ENCODE data around the gene MAP1S.

The MAP1S gene

GRCh38 chr19:17764348-17764747, 45.1 kb downstream of the MAP1S start:
- Histone ChIP-seq H3K79me2 (ENCODE audit: control insufficient read depth, insufficient read depth, low read length, poor library complexity) (no peaks in the 10 kb centered on the region), H2AFZ (ENCODE audit: insufficient read depth, low read length, poor library complexity) (no peak overlapping the region), H3K4me3 (ENCODE audit: low read depth, low read length) (no peak overlapping the region), H3K27me3 (ENCODE audit: insufficient read depth, low read length) (no peaks in the 10 kb centered on the region), H3K18ac (ENCODE audit: low read length) (no peak overlapping the region), H2BK120ac (ENCODE audit: insufficient read depth, low read length, poor library complexity) (no peak overlapping the region), H3K27ac (ENCODE audit: low read depth, low read length) (no peak overlapping the region), H3K36me3 (ENCODE audit: control insufficient read depth in 1 of 2, insufficient read depth in 2 of 2, low read length in 2 of 2) (no peaks in the 10 kb centered on the region), H3K23ac (ENCODE audit: low read length) (no peak overlapping the region), H4K8ac (ENCODE audit: low read depth, low read length) (no peak overlapping the region), H3K4me2 (ENCODE audit: low read length) (no peak overlapping the region), H3K14ac (ENCODE audit: low read length) (no peak overlapping the region), H4K12ac (ENCODE audit: low read depth, low read length) (no peak overlapping the region), H3K9ac (ENCODE audit: low read length) (no peak overlapping the region), H3K4ac (ENCODE audit: low read depth, low read length) (no peak overlapping the region), H3K79me1 (ENCODE audit: low read length) (no peaks in the 10 kb centered on the region), H2BK5ac (ENCODE audit: low read depth, low read length, poor library complexity) (no peak overlapping the region), H3K4me1 (ENCODE audit: control insufficient read depth in 1 of 2, insufficient read depth in 2 of 2, low read length in 2 of 2) (no peaks in the 10 kb centered on the region), H4K91ac (ENCODE audit: low read depth, low read length) (no peak overlapping the region), H2AK5ac (ENCODE audit: low read length) (no peak overlapping the region), H3K9me3 (ENCODE audit: insufficient read depth, low read depth, low read length) (peaks cover 2% of the 10 kb centered on the region), H2BK12ac (ENCODE audit: low read length) (no peak overlapping the region)
- DNase-seq: no peak
- no CpG with 5 or more reads among the region's 7 CpGs for WGBS (ENCODE audit: extremely low coverage, insufficient coverage, insufficient read length)

GRCh38 chr19:17765069-17765618, 45.9 kb downstream of the MAP1S start:
- H3K36me3 ChIP-seq (ENCODE audit: control insufficient read depth in 1 of 2, insufficient read depth in 2 of 2, low read length in 2 of 2): no peaks in the 10 kb centered on the region
- H3K9me3 ChIP-seq (ENCODE audit: insufficient read depth, low read depth, low read length): peaks cover 2% of the 10 kb centered on the region
- H3K27ac ChIP-seq (ENCODE audit: low read depth, low read length): no peak overlapping the region
- H3K4me1 ChIP-seq (ENCODE audit: control insufficient read depth in 1 of 2, insufficient read depth in 2 of 2, low read length in 2 of 2): no peaks in the 10 kb centered on the region
- no peak overlapping the region for H2AFZ ChIP-seq (ENCODE audit: insufficient read depth, low read length, poor library complexity)
- H3K4ac ChIP-seq (ENCODE audit: low read depth, low read length): no peak overlapping the region
- H3K18ac ChIP-seq (ENCODE audit: low read length): no peak overlapping the region
- no CpG with 5 or more reads among the region's 12 CpGs for WGBS (ENCODE audit: extremely low coverage, insufficient coverage, insufficient read length)
- no peak overlapping the region for H3K9ac ChIP-seq (ENCODE audit: low read length)
- H3K79me2 ChIP-seq (ENCODE audit: control insufficient read depth, insufficient read depth, low read length, poor library complexity): no peaks in the 10 kb centered on the region
- H2BK120ac ChIP-seq (ENCODE audit: insufficient read depth, low read length, poor library complexity): no peak overlapping the region
- H4K8ac ChIP-seq (ENCODE audit: low read depth, low read length): no peak overlapping the region
- no peak overlapping the region for H2AK5ac ChIP-seq (ENCODE audit: low read length)
- H2BK5ac ChIP-seq (ENCODE audit: low read depth, low read length, poor library complexity): no peak overlapping the region
- no peak overlapping the region for H3K14ac ChIP-seq (ENCODE audit: low read length)
- no peak overlapping the region for H4K12ac ChIP-seq (ENCODE audit: low read depth, low read length)
- H3K4me3 ChIP-seq (ENCODE audit: low read depth, low read length): no peak overlapping the region
- no peak overlapping the region for H2BK12ac ChIP-seq (ENCODE audit: low read length)
- no peaks in the 10 kb centered on the region for H3K27me3 ChIP-seq (ENCODE audit: insufficient read depth, low read length)
- DNase-seq: peak in 1 of 2 donors; percentile 18
- no peak overlapping the region for H4K91ac ChIP-seq (ENCODE audit: low read depth, low read length)
- no peak overlapping the region for H3K4me2 ChIP-seq (ENCODE audit: low read length)
- no peaks in the 10 kb centered on the region for H3K79me1 ChIP-seq (ENCODE audit: low read length)
- no peak overlapping the region for H3K23ac ChIP-seq (ENCODE audit: low read length)

GRCh38 chr19:17766543-17767131, 47.4 kb downstream of the MAP1S start:
- Histone ChIP-seq H4K8ac (ENCODE audit: low read depth, low read length) (peak overlapping the region; percentile 44), H3K4me1 (ENCODE audit: control insufficient read depth in 1 of 2, insufficient read depth in 2 of 2, low read length in 2 of 2) (no peaks in the 10 kb centered on the region), H2BK12ac (ENCODE audit: low read length) (no peak overlapping the region), H2BK5ac (ENCODE audit: low read depth, low read length, poor library complexity) (no peak overlapping the region), H4K12ac (ENCODE audit: low read depth, low read length) (no peak overlapping the region), H3K4ac (ENCODE audit: low read depth, low read length) (no peak overlapping the region), H3K23ac (ENCODE audit: low read length) (no peak overlapping the region), H3K27ac (ENCODE audit: low read depth, low read length) (no peak overlapping the region), H3K36me3 (ENCODE audit: control insufficient read depth in 1 of 2, insufficient read depth in 2 of 2, low read length in 2 of 2) (no peaks in the 10 kb centered on the region), H3K79me2 (ENCODE audit: control insufficient read depth, insufficient read depth, low read length, poor library complexity) (no peaks in the 10 kb centered on the region), H2BK120ac (ENCODE audit: insufficient read depth, low read length, poor library complexity) (no peak overlapping the region), H3K9me3 (ENCODE audit: insufficient read depth, low read depth, low read length) (peaks cover 2% of the 10 kb centered on the region), H2AK5ac (ENCODE audit: low read length) (no peak overlapping the region), H3K18ac (ENCODE audit: low read length) (no peak overlapping the region), H3K27me3 (ENCODE audit: insufficient read depth, low read length) (no peaks in the 10 kb centered on the region), H3K4me3 (ENCODE audit: low read depth, low read length) (no peak overlapping the region), H3K79me1 (ENCODE audit: low read length) (no peaks in the 10 kb centered on the region), H4K91ac (ENCODE audit: low read depth, low read length) (no peak overlapping the region), H3K4me2 (ENCODE audit: low read length) (peak overlapping the region; percentile 43), H3K14ac (ENCODE audit: low read length) (no peak overlapping the region), H3K9ac (ENCODE audit: low read length) (no peak overlapping the region), H2AFZ (ENCODE audit: insufficient read depth, low read length, poor library complexity) (no peak overlapping the region)
- no CpG with 5 or more reads among the region's 29 CpGs for whole genome bisulfite sequencing (ENCODE audit: extremely low coverage, insufficient coverage, insufficient read length)
- peak; percentile 76 to 91 for DNase-seq

GRCh38 chr19:17767559-17767958, 48.3 kb downstream of the MAP1S start:
- WGBS (ENCODE audit: extremely low coverage, insufficient coverage, insufficient read length): no CpG with 5 or more reads among the region's 1 CpG

More at GRCh38 chr19:17767559-17767958, 48.3 kb downstream of the MAP1S start:
- Histone ChIP-seq H3K4ac (ENCODE audit: low read depth, low read length) (no peak overlapping the region), H3K9ac (ENCODE audit: low read length) (no peak overlapping the region), H4K91ac (ENCODE audit: low read depth, low read length) (no peak overlapping the region), H2BK120ac (ENCODE audit: insufficient read depth, low read length, poor library complexity) (no peak overlapping the region), H3K23ac (ENCODE audit: low read length) (no peak overlapping the region), H3K27ac (ENCODE audit: low read depth, low read length) (no peak overlapping the region), H3K79me1 (ENCODE audit: low read length) (no peaks in the 10 kb centered on the region), H3K4me2 (ENCODE audit: low read length) (no peak overlapping the region), H3K9me3 (ENCODE audit: insufficient read depth, low read depth, low read length) (peaks cover 4% of the 10 kb centered on the region), H4K8ac (ENCODE audit: low read depth, low read length) (no peak overlapping the region), H3K79me2 (ENCODE audit: control insufficient read depth, insufficient read depth, low read length, poor library complexity) (no peaks in the 10 kb centered on the region), H2AFZ (ENCODE audit: insufficient read depth, low read length, poor library complexity) (no peak overlapping the region), H2AK5ac (ENCODE audit: low read length) (no peak overlapping the region), H2BK5ac (ENCODE audit: low read depth, low read length, poor library complexity) (no peak overlapping the region), H3K4me3 (ENCODE audit: low read depth, low read length) (no peak overlapping the region), H2BK12ac (ENCODE audit: low read length) (no peak overlapping the region), H4K12ac (ENCODE audit: low read depth, low read length) (no peak overlapping the region), H3K14ac (ENCODE audit: low read length) (no peak overlapping the region), H3K27me3 (ENCODE audit: insufficient read depth, low read length) (no peaks in the 10 kb centered on the region), H3K36me3 (ENCODE audit: control insufficient read depth in 1 of 2, insufficient read depth in 2 of 2, low read length in 2 of 2) (no peaks in the 10 kb centered on the region), H3K18ac (ENCODE audit: low read length) (no peak overlapping the region), H3K4me1 (ENCODE audit: control insufficient read depth in 1 of 2, insufficient read depth in 2 of 2, low read length in 2 of 2) (no peaks in the 10 kb centered on the region)
- no peak for DNase-seq

All from trophoblast cell (in vitro differentiated cells and primary cell).